Ishikawa (cell line): ENCODE measurements around the gene C12orf50.

Experiments
- CREB1 ChIP-seq: IDR thresholded peaks from 2 replicates; pipeline ENCODE4 v1.6.1; 2012; ENCODE audit warnings: low read depth
- EP300 ChIP-seq: IDR thresholded peaks from 2 replicates; pipeline ENCODE4 v1.6.1; 2012; ENCODE audit warnings: borderline replicate concordance
- MAX ChIP-seq: IDR thresholded peaks from 2 replicates; pipeline ENCODE4 v1.6.1; 2012
- RAD21 ChIP-seq: IDR thresholded peaks from 2 replicates; pipeline ENCODE4 v1.6.1; 2012; ENCODE audit warnings: low read depth
- TAF1 ChIP-seq: IDR thresholded peaks from 2 replicates; pipeline ENCODE4 v1.6.1; 2012; ENCODE audit warnings: low read depth, mild to moderate bottlenecking
- TCF12 ChIP-seq: IDR thresholded peaks from 2 replicates; pipeline ENCODE4 v1.6.1; 2012; ENCODE audit warnings: low read depth
- TEAD4 ChIP-seq: IDR thresholded peaks from 2 replicates; pipeline ENCODE4 v1.6.1; 2012
- YY1 ChIP-seq: IDR thresholded peaks from 2 replicates; pipeline ENCODE4 v1.6.1; 2012; ENCODE audit warnings: low read depth
- ZBTB7A ChIP-seq: IDR thresholded peaks from 2 replicates; pipeline ENCODE4 v1.6.1; 2012; ENCODE audit warnings: low read depth
- TF ChIP-seq, protein P1 (sequence below): IDR thresholded peaks from 2 replicates; pipeline ENCODE4 v1.6.1; 2012; ENCODE audit warnings: low read depth, mild to moderate bottlenecking

DNA sequence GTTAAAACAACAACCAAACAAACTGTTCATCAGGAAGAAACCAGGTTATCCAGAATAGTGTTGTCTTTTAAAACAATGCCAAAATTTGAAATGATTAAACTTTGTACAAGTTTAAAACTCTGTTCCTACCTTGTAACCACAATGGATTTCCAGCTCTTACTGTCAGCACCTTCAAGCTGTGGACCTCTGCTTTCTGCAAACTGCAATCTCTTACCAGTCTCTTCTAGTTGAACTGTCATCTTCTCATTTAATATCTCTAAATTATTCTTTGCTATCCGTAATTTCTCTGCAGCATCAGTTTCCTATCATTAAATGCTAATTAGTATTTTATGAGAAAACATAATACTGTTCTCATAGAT is 29.5 kb upstream of the C12orf50 start:
- TF ChIP-seq TAF1 (no peak), TCF12 (no peak), RAD21 (no peak), TEAD4 (no peak), YY1 (no peak), CREB1 (no peak), ZBTB7A (no peak), EP300 (no peak), MAX (no peak)
- TF ChIP-seq, protein P1, sequence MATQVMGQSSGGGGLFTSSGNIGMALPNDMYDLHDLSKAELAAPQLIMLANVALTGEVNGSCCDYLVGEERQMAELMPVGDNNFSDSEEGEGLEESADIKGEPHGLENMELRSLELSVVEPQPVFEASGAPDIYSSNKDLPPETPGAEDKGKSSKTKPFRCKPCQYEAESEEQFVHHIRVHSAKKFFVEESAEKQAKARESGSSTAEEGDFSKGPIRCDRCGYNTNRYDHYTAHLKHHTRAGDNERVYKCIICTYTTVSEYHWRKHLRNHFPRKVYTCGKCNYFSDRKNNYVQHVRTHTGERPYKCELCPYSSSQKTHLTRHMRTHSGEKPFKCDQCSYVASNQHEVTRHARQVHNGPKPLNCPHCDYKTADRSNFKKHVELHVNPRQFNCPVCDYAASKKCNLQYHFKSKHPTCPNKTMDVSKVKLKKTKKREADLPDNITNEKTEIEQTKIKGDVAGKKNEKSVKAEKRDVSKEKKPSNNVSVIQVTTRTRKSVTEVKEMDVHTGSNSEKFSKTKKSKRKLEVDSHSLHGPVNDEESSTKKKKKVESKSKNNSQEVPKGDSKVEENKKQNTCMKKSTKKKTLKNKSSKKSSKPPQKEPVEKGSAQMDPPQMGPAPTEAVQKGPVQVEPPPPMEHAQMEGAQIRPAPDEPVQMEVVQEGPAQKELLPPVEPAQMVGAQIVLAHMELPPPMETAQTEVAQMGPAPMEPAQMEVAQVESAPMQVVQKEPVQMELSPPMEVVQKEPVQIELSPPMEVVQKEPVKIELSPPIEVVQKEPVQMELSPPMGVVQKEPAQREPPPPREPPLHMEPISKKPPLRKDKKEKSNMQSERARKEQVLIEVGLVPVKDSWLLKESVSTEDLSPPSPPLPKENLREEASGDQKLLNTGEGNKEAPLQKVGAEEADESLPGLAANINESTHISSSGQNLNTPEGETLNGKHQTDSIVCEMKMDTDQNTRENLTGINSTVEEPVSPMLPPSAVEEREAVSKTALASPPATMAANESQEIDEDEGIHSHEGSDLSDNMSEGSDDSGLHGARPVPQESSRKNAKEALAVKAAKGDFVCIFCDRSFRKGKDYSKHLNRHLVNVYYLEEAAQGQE: no peak
